Placental pericyte (primary cell): Measurements from ENCODE around the gene TNFSF9. TPM values are rescaled to one million over a fixed set of nuclear protein-coding genes. Genes with fewer than 3 reads are reported as not detected.

Experiments used
- small RNA-seq: library from RNA; depleted of rRNA; stranded (forward); fragments of <200 nt; gene quantifications from one replicate; pipeline ENCODE3, GENCODE V24; 2012; ENCODE audit warnings: low replicate concordance
- total RNA-seq: library from RNA; depleted of rRNA; stranded (reverse); fragments of >200 nt; gene quantifications from 2 replicates; pipeline ENCODE4 v1.2.3, GENCODE V29; 2012

Gene TNFSF9, protein sequence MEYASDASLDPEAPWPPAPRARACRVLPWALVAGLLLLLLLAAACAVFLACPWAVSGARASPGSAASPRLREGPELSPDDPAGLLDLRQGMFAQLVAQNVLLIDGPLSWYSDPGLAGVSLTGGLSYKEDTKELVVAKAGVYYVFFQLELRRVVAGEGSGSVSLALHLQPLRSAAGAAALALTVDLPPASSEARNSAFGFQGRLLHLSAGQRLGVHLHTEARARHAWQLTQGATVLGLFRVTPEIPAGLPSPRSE
- total RNA-seq: 0.29 TPM in 1 of 2 replicates, not detected in the other

GRCh38 chr19:6530386-6531162, at the start of gene TNFSF9:
Gene TNFSF9, plus strand, starts transcription at chr19:6531026. Its CDS starts 11 bp downstream, at chr19:6531037.

DNA sequence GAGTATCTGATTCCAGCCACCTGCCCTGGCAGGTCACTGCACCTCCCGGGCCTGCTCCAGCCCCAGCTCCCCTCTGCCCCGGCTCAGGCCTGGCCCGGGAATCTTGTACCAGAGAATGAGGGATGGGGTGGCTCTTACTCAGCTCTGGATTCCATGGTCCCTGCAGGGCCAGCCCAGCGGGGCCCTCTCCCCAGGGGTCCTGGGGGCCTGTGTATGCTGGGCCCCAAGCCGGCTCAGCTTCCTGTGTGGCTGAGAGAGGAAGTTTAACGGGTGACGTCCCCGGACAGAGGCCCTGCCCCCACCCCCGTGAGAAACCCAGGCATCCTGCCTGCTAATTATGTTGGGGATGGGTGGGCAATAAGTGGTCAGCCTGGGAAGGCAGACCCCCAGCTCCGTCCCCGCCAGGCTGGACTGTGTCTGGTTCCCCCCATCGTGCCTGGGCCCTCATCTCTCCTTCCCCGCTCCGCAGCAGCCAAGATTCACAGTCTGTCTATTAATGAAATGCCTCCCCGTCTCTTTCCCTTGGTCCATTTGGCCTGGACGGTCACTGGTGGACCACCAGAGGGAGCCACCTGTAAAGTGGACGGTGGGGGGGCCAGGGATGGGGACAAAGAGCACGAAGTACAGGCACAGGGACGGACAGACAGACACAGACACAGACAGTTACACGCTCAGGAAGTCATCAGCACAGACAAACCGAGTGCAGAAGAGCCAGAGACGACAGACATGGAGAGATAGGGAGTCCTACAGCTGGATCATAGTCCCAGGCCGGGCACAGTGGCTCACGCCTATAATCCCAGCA, 49.1 kb upstream of the TNFSF9 start, which contains the start of gene DENND1C:
DENND1C (minus strand) TSS at position 247 of the 802 bp plus-strand sequence; CDS start at position 155, 92 bp downstream.

DNA sequence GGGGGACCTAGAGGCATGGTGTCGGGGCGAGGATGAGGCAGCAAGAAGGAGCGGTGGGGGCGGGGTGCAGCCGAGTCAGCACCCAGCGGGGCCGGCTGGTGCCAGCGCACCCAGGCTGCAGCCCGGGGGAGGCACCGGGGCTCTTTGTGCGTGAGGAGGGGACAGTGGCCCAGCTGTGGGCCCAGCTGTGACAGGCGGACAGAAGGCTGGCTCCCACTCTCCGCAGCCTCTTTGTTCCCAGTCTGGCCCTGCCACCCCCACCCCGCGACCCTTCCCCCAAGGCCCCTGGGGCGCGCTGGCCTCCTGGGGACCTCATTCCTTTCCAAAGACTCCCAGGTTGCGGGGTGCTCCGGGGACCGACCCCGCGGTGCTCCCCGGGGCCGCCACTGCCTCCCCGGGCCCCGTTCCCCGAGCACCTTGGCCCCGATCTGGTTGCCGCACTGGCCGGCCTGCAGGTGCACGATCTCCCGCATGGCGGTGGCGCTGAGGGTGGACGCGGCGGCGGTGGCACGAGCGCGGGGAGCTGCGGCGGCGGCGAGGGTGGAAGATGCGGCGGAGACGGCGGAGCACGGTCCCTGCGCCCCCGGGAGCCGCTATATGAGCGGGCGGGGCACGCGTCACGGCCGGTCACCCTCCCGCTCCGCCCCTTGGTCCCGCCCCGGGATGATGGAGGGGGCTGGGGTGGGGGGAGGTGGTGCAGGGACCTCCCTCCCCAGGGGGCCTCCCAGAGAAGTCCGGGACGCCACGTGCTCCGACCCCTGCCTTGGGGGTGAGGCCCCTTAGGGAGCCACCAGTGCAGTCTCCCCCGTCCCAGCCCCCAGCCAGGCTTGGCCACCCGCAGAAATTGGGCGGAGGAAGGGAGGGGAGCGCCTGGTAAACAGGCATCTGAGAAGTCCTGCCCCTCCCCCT, 28.8 kb upstream of the TNFSF9 start, which contains the start of gene TUBB4A:
TUBB4A (minus strand) TSS at position 570 of the 909 bp plus-strand sequence; CDS start at position 473, 97 bp downstream.

Small RNAs within 50 kb of the gene (small RNA-seq; reads per million reads assigned to genes)
- gene AC010503.2 (not detected), gene RF00019 (not detected)

Other genes starting within 250 kb of the TNFSF9 start
- not detected in 2 replicates for gene ACER1, start 197.4 kb upstream of the TNFSF9 start, total RNA-seq
- gene CLPP, start 169.5 kb upstream of the TNFSF9 start, total RNA-seq: 67.3 and 84.5 TPM in 2 replicates
- gene ALKBH7, start 158.2 kb upstream of the TNFSF9 start, total RNA-seq: 31.1 and 45.7 TPM in 2 replicates
- 0.43 and 0.88 TPM in 2 replicates for gene PSPN, start 155.1 kb upstream of the TNFSF9 start, total RNA-seq
- gene GTF2F1, start 137.9 kb upstream of the TNFSF9 start, total RNA-seq: 46.2 and 107 TPM in 2 replicates
- gene KHSRP, start 106.2 kb upstream of the TNFSF9 start, total RNA-seq: 81.2 and 189 TPM in 2 replicates
- under 0.01 TPM in 1 of 2 replicates, not detected in the other for gene SLC25A41, start 97.3 kb upstream of the TNFSF9 start, total RNA-seq
- gene SLC25A23, start 71.2 kb upstream of the TNFSF9 start, total RNA-seq: 16.3 and 35.7 TPM in 2 replicates
- not detected in 2 replicates for gene CRB3, start 66.8 kb upstream of the TNFSF9 start, total RNA-seq
- gene DENND1C, start 49.2 kb upstream of the TNFSF9 start, total RNA-seq: not detected in 2 replicates
- not detected in 2 replicates for gene TUBB4A, start 28.7 kb upstream of the TNFSF9 start, total RNA-seq
- 0.29 TPM in 1 of 2 replicates, not detected in the other for gene CD70, start 60.1 kb downstream of the TNFSF9 start, total RNA-seq
- gene TNFSF14, start 139.1 kb downstream of the TNFSF9 start, total RNA-seq: 0.14 and 0.22 TPM in 2 replicates
- 33.9 and 203 TPM in 2 replicates for gene C3, start 189.6 kb downstream of the TNFSF9 start, total RNA-seq
- gene GPR108, start 206.6 kb downstream of the TNFSF9 start, total RNA-seq: 41.5 and 79.7 TPM in 2 replicates
- 54.1 and 54.8 TPM in 2 replicates for gene TRIP10, start 208.7 kb downstream of the TNFSF9 start, total RNA-seq
- 0.29 TPM in 1 of 2 replicates, not detected in the other for gene SH2D3A, start 236.4 kb downstream of the TNFSF9 start, total RNA-seq
- not detected in 2 replicates for gene VAV1, start 241.7 kb downstream of the TNFSF9 start, total RNA-seq